Natural killer cell (primary cell): ENCODE results near the gene SNX19. TPM values are rescaled to one million over a fixed set of nuclear protein-coding genes. Genes with fewer than 3 reads are reported as not detected.

Experiments used
- ATAC-seq, 3 donors: fragments of 150-1000 bp in 2 of 3; fragments of 200-7000 bp in 1 of 3; cut with Tn5 transposase; 1 replicate in 1 of 3; 2 replicates in 2 of 3; pipeline ENCODE4 v1.10.0; 2021; ENCODE audit warnings: mild to moderate bottlenecking in 2 of 3, moderate library complexity in 2 of 3
- DNase-seq, 2 donors: peaks; one replicate each; pipeline versions ENCODE4 v3.0.0 to v3.0.0-alpha.2; 2013 to 2021; ENCODE audit warnings: mixed read lengths in 1 of 2
- H3K27ac ChIP-seq: one replicate; pipeline ENCODE4 v1.5.1; 2013; ENCODE audit warnings: mild to moderate bottlenecking, low read length
- H3K27me3 ChIP-seq: one replicate; pipeline ENCODE4 v1.6.1; 2013; ENCODE audit warnings: low read length; ENCODE audit not compliant: control insufficient read depth, insufficient read depth
- H3K36me3 ChIP-seq: one replicate; pipeline ENCODE4 v1.6.1; 2013; ENCODE audit warnings: low read length; ENCODE audit not compliant: control insufficient read depth, insufficient read depth
- H3K4me1 ChIP-seq: one replicate; pipeline ENCODE4 v1.6.1; 2013; ENCODE audit warnings: low read length; ENCODE audit not compliant: control insufficient read depth, insufficient read depth
- H3K4me3 ChIP-seq: one replicate; pipeline ENCODE4 v1.5.1; 2013; ENCODE audit warnings: low read length
- H3K9me3 ChIP-seq: one replicate; pipeline ENCODE4 v1.6.1; 2013; ENCODE audit warnings: low read length; ENCODE audit not compliant: control insufficient read depth, insufficient read depth
- H3K27ac Mint-ChIP-seq, 2 donors: one replicate each; pipeline ENCODE4 v1.8.0; 2022; ENCODE audit warnings: mild to moderate bottlenecking in 2 of 2, mixed read lengths in 2 of 2, moderate library complexity in 1 of 2
- H3K27me3 Mint-ChIP-seq, 2 donors: one replicate each; pipeline ENCODE4 v1.8.0; 2022; ENCODE audit warnings: low read depth in 2 of 2, mixed read lengths in 2 of 2
- H3K36me3 Mint-ChIP-seq: one replicate; pipeline ENCODE4 v1.8.0; 2022; ENCODE audit warnings: mixed read lengths
- H3K4me1 Mint-ChIP-seq, 2 donors: one replicate each; pipeline ENCODE4 v1.8.0; 2022; ENCODE audit warnings: mixed read lengths in 2 of 2
- H3K4me3 Mint-ChIP-seq: one replicate; pipeline ENCODE4 v1.8.0; 2022; ENCODE audit warnings: mild to moderate bottlenecking, moderate library complexity, mixed read lengths
- H3K9me3 Mint-ChIP-seq, 2 donors: one replicate each; pipeline ENCODE4 v1.8.0; 2022; ENCODE audit warnings: mixed read lengths in 2 of 2
- CTCF ChIP-seq: fragments of 200-600 bp; IDR thresholded peaks from one replicate; pipeline ENCODE4 v1.8.0; 2022; ENCODE audit warnings: antibody characterized with exemption
- WGBS: methylation state at CpG from one replicate; pipeline ENCODE4 v1.1.7; 2013; ENCODE audit warnings: missing lambda C conversion rate; ENCODE audit not compliant: insufficient coverage; 5-methylcytosine and 5-hydroxymethylcytosine counted together
- intact Hi-C: fragments of 100-400 bp; cut with micrococcal nuclease; formaldehyde crosslinking; loops from one replicate; pipeline ENCODE4 v1.14.2; 2022
- total RNA-seq, 4 donors: library from RNA; stranded (reverse); fragments of 120-200 nt in 1 of 4; gene quantifications; one replicate each; pipeline versions ENCODE4 v1.2.3 to v1.2.4, GENCODE V29; 2013 to 2022

Gene SNX19
- total RNA-seq, 3 donors from 2014 or later (not counting 1 experiment from before 2014, with no cell fraction given), result 65.4 to 76.6 (median 72.0) TPM

DNA sequence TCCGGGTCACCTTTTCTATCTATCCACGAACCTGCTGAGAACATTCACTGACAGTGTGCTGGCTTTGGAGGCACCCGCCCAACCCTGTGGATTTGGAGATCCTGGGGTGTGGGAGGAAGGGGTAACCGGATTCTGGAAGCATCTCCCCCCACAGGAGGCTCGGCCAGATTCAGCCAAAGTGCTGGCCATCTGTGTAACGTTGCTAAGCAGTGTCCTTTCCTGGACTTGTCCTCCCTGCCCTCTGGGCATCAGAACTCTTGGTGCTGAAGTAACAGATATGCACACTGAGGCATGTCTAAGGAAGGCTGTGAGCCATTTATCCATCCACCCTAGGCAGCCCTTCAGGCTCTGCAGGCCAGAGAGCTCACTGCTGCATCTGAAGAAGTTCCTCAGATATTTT, 85.7 kb downstream of the SNX19 start:
- intact Hi-C loops, result no loop called here
- Histone ChIP-seq H3K4me3 (no peak overlapping the region), H3K27ac (no peak overlapping the region), H3K36me3 (no peaks in the 10 kb centered on the region), H3K4me1 (no peaks in the 10 kb centered on the region), H3K9me3 (no peaks in the 10 kb centered on the region), H3K27me3 (no peaks in the 10 kb centered on the region)
- H3K4me3 Mint-ChIP-seq, result no peak overlapping the region
- ATAC-seq (no peak), DNase-seq (no peak)
- no peaks in the 10 kb centered on the region for H3K9me3 Mint-ChIP-seq
- no peak for TF ChIP-seq CTCF
- H3K4me1 Mint-ChIP-seq, result no peaks in the 10 kb centered on the region
- WGBS, result 83% methylated on average over 6 of the region's 6 CpGs
- no peak overlapping the region for H3K27ac Mint-ChIP-seq
- no peaks in the 10 kb centered on the region for H3K36me3 Mint-ChIP-seq
- H3K27me3 Mint-ChIP-seq, result peaks cover 8 to 13% of the 10 kb centered on the region in 2 donors

DNA sequence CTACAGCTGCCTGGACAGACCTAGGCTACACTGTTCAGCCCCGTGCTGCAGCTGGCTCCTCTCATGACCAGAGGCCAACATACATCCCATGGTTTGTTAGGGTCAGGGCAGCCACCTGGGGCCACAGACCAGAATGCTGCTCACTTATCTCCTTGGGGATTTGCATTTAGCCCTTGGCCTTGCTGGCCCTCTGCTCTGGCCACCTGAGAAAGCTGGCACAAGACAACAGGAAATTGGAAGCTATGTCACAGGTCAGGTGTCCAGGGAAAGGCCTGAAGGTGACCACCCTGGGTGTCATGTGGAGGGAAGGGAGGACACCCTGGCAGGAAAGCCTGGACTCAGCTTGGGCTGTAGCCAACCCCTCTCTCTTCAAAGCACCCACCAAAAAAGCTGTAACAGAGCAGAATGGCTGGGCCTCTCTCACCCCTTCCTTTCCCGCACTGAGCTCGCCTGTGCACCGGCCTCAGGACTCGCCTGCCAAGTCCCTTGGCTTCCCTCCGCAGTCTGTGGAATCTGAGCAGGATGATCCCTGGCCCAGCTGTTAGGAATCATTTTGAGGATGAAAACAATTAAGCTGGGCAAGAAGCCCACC, 86.3 kb downstream of the SNX19 start:
- no peaks in the 10 kb centered on the region for H3K27me3 ChIP-seq
- ATAC-seq (no peak), DNase-seq (no peak)
- no peak overlapping the region for H3K27ac ChIP-seq
- no peaks in the 10 kb centered on the region for H3K4me1 Mint-ChIP-seq
- 87% methylated on average over 6 of the region's 6 CpGs for WGBS
- no peaks in the 10 kb centered on the region for H3K4me1 ChIP-seq
- no peak overlapping the region for H3K4me3 Mint-ChIP-seq
- H3K27me3 Mint-ChIP-seq, result peaks cover 8 to 15% of the 10 kb centered on the region in 2 donors
- no peak for TF ChIP-seq CTCF
- no peaks in the 10 kb centered on the region for H3K9me3 Mint-ChIP-seq
- no peak overlapping the region for H3K4me3 ChIP-seq
- H3K36me3 Mint-ChIP-seq, result no peaks in the 10 kb centered on the region
- H3K27ac Mint-ChIP-seq, result no peak overlapping the region
- no peaks in the 10 kb centered on the region for H3K36me3 ChIP-seq
- intact Hi-C loops, result no loop called here
- no peaks in the 10 kb centered on the region for H3K9me3 ChIP-seq

DNA sequence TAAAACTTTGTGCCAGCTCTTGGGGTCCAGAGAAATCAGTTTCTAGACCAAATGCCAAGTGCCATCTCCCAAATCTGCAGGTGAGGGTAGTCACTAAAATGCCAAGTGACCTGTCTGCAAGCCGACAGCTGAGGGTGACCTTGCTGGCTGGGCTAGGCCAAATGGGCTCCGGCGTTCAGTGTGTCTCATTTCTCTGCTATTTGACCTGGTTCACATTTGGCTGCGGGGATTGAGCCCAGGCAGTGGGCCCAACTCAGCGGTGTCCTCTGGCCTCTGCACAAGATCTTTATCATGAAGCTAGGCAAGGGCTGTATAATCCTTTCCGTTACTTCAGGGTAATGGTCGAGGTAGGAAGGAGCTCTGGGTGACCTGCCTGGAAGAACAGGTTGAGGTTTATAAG, 87.5 kb downstream of the SNX19 start:
- no peak overlapping the region for H3K4me3 ChIP-seq
- no peaks in the 10 kb centered on the region for H3K4me1 Mint-ChIP-seq
- ATAC-seq, result no peak
- no peaks in the 10 kb centered on the region for H3K36me3 Mint-ChIP-seq
- H3K9me3 Mint-ChIP-seq, result no peaks in the 10 kb centered on the region
- H3K27me3 Mint-ChIP-seq, result peaks cover 8 to 11% of the 10 kb centered on the region in 2 donors
- no peak overlapping the region for H3K27ac Mint-ChIP-seq
- DNase-seq, result no peak
- TF ChIP-seq CTCF, result no peak
- no peaks in the 10 kb centered on the region for H3K27me3 ChIP-seq
- 90% methylated on average over 7 of the region's 7 CpGs for WGBS
- no peaks in the 10 kb centered on the region for H3K9me3 ChIP-seq
- intact Hi-C loops, result no loop called here
- H3K4me1 ChIP-seq, result no peaks in the 10 kb centered on the region
- H3K27ac ChIP-seq, result no peak overlapping the region
- no peaks in the 10 kb centered on the region for H3K36me3 ChIP-seq
- no peak overlapping the region for H3K4me3 Mint-ChIP-seq
